ENCODE data around the gene PGA5. TPM values are rescaled to one million over a fixed set of nuclear protein-coding genes. Genes with fewer than 3 reads are reported as not detected.
"Not testable (repeated sequence)": the region's sequence is repeated elsewhere in the genome, so short reads cannot be mapped to it uniquely, and the experiment has no call there.

PGA5 gene
- total RNA-seq = under 1 TPM in 1 of 2 donors, not detected in 1; 0.48 TPM

DNA sequence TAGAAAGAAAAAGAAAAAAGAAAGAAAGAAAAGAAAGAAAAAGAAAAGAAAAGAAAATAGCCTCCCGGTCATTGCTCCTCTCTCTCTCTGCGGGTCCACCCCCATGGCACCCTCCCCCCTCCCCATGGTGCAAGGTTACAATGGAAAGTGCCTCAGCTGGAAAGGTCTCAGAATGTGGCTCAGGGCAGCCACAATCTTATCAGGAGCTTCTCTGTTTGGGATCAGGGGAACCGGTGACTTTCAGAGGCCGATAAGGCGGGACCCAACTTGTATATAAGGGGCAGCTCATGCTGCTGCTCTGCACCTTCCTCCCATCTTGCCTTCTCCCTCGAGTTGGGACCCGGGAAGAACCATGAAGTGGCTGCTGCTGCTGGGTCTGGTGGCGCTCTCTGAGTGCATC, at the start of gene PGA5:
Gene PGA5 (plus strand): TSS at position 301 of the 400 bp plus-strand sequence. CDS start 52 bp downstream, at position 353.
- H3K4me1 ChIP-seq; H3K4me3 ChIP-seq; H3K36me3 ChIP-seq; H3K27me3 ChIP-seq; H3K9me3 ChIP-seq; DNase-seq (ENCODE audit: low spot score); H3K27ac ChIP-seq: not testable (repeated sequence)

DNA sequence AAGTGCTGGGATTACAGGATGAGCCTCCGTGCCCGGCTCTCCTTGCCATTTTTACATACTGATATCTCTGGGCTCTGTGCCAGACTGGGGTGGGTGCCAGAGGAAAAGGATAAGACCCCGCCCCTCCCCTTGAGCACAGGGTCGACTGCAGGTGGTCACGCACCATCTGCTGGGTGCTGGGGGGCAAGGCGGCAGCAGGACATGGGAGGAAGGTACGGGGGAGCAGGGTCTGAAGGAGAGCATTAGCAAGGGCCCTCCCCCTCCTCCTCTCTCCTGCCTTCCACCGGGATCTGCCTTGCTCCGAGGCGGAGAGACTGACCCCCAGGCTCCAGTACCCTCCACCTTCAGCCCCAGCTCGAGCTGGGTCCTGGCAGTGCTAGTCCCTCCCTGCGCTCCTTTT, 47.4 kb upstream of the PGA5 start:
- no peaks in the 10 kb centered on the region for H3K4me1 ChIP-seq
- TF ChIP-seq, protein P1, sequence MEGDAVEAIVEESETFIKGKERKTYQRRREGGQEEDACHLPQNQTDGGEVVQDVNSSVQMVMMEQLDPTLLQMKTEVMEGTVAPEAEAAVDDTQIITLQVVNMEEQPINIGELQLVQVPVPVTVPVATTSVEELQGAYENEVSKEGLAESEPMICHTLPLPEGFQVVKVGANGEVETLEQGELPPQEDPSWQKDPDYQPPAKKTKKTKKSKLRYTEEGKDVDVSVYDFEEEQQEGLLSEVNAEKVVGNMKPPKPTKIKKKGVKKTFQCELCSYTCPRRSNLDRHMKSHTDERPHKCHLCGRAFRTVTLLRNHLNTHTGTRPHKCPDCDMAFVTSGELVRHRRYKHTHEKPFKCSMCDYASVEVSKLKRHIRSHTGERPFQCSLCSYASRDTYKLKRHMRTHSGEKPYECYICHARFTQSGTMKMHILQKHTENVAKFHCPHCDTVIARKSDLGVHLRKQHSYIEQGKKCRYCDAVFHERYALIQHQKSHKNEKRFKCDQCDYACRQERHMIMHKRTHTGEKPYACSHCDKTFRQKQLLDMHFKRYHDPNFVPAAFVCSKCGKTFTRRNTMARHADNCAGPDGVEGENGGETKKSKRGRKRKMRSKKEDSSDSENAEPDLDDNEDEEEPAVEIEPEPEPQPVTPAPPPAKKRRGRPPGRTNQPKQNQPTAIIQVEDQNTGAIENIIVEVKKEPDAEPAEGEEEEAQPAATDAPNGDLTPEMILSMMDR (IDR thresholded peaks at IDR 0.05) = no peak
- no peaks in the 10 kb centered on the region for H3K27me3 ChIP-seq
- H3K36me3 ChIP-seq = no peaks in the 10 kb centered on the region
- H3K27ac ChIP-seq = no peak overlapping the region
- no peak overlapping the region for H3K4me3 ChIP-seq
- no peak for DNase-seq (ENCODE audit: low spot score)
- no peaks in the 10 kb centered on the region for H3K9me3 ChIP-seq

DNA sequence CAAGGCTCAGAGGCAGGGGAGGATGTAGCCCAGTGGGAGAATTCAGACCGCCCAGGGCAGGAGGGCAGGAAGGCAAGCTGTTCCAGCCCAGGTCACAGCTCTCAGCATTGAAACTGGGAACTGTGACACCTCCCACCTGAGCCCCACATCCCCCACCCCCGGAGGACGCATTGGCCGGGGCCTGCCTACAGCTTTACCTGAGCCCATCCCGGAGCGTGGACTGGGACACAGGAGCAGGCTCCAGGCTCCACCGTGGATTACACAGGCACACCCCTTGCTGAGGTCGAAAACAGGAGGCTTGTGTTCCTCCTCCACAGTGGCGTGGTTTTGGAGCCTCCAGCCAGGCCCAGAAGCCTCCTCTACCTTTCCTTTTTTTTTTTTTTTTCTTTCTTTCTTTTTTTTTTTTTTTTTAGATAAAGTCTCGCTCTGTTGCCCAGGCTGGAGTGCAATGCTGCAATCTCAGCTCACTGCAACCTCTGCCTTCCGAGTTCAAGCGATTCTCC, 46.8 kb upstream of the PGA5 start:
- no peaks in the 10 kb centered on the region for H3K9me3 ChIP-seq
- no peak overlapping the region for H3K27ac ChIP-seq
- no peaks in the 10 kb centered on the region for H3K4me1 ChIP-seq
- no peak for DNase-seq (ENCODE audit: low spot score)
- H3K36me3 ChIP-seq = no peaks in the 10 kb centered on the region
- no peak overlapping the region for H3K4me3 ChIP-seq
- H3K27me3 ChIP-seq = no peaks in the 10 kb centered on the region
- TF ChIP-seq, protein P1 (IDR thresholded peaks at IDR 0.05) = no peak

DNA sequence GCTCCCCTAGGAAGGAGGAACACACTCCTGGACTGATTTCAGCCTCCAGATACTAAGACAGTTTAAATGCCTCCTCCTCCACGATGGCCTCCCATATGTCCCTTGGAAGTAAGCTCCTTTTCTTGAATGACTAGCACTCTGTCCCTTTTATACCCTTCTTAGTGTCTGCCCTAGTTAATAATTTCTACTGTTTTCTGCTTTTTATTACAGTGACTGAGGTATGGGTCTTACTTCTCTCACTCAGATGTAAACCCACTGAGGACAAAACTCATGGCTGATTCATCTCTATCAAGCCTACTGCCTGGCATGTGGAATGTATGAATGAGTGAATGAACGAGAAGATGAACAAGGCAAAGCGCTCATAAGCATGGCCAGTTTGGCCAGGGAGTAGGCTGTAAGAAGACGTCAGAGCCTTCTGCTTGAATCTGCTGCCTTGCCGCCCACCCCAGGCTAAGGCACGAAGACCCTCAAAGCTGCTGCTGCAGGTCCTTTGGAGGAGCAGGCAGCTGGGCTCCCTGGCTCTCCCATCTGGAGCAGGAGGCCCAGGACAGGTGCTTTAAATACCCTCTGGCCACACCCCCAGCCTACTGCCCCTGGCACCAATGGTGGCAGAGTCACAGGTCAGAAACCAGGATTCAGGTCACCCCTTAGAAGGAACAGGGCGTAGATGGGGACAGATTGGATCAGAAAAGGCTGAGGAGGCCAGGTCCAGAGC, 45.8 kb upstream of the PGA5 start:
- no peak overlapping the region for H3K4me3 ChIP-seq
- H3K27ac ChIP-seq = no peak overlapping the region
- H3K27me3 ChIP-seq = no peaks in the 10 kb centered on the region
- no peaks in the 10 kb centered on the region for H3K36me3 ChIP-seq
- TF ChIP-seq, protein P1 (IDR thresholded peaks at IDR 0.05) = no peak
- H3K9me3 ChIP-seq = no peaks in the 10 kb centered on the region
- H3K4me1 ChIP-seq = no peaks in the 10 kb centered on the region
- no peak for DNase-seq (ENCODE audit: low spot score)

DNA sequence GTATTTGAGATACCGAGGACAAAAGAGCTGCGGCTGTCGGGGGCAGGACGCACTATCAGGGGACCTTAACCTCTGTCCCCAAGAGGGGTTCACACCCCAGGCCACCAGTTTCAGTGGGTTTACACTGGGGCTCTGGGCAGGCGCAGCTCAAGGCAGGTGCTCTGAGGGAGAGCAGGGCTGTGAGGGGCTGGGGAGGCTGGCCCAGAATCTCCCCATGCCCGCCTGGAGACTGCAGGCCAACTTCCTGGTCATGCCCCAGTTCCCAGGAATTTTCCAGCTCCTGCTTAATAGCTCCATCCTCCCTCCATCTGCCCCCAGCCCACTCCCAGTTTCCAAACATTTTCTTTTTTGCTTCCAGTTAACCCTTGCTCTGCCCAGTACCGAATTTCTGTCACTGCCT, 45.3 kb upstream of the PGA5 start:
- no peaks in the 10 kb centered on the region for H3K27me3 ChIP-seq

DNA sequence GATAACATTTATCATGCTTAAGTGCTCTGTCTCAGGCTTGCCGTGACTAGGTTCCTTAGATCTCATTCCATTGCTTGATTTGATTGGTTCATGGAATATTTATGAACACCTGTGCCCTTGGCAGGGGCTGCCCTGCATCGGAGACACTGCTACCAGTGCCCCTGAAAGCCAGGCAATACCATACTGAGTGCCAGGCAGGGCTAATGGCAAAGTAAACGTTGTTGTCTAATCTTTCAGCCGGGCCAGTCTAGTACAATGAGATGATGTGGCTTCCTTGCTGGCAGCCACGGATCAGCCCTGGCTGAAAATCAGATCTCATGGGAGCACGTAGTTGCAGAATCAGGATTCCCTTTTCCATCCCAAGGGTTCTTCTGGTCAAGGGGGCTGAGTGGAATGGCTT, 42.6 kb upstream of the PGA5 start:
- H3K27me3 ChIP-seq = no peaks in the 10 kb centered on the region
- no peaks in the 10 kb centered on the region for H3K36me3 ChIP-seq
- no peak overlapping the region for H3K27ac ChIP-seq
- no peaks in the 10 kb centered on the region for H3K9me3 ChIP-seq
- no peaks in the 10 kb centered on the region for H3K4me1 ChIP-seq
- DNase-seq (ENCODE audit: low spot score) = no peak
- TF ChIP-seq, protein P1 (IDR thresholded peaks at IDR 0.05) = no peak
- no peak overlapping the region for H3K4me3 ChIP-seq

More for the DNA sequence above, 45.3 kb upstream of the PGA5 start:
- TF ChIP-seq, protein P1 (IDR thresholded peaks at IDR 0.05) = no peak
- Histone ChIP-seq H3K27ac (no peak overlapping the region), H3K4me3 (no peak overlapping the region), H3K36me3 (no peaks in the 10 kb centered on the region), H3K4me1 (no peaks in the 10 kb centered on the region), H3K9me3 (no peaks in the 10 kb centered on the region)
- no peak for DNase-seq (ENCODE audit: low spot score)
